H9 (cell line): ENCODE data around the gene FAM78A. TPM values are rescaled to one million over a fixed set of nuclear protein-coding genes. Genes with fewer than 3 reads are reported as not detected.

Experiments
- DNase-seq: peaks from one replicate; pipeline ENCODE4 v3.0.0-alpha.2; 2017
- H2AFZ ChIP-seq: one replicate; pipeline ENCODE4 v1.6.1; 2013; ENCODE audit warnings: mild to moderate bottlenecking, low read length, control low read depth, moderate library complexity
- H2AK5ac ChIP-seq: 2 replicates; pipeline ENCODE4 v1.6.1; 2013; ENCODE audit warnings: low read length, control low read depth, mixed read lengths; ENCODE audit not compliant: insufficient read length
- H2BK120ac ChIP-seq: one replicate; pipeline ENCODE4 v1.6.1; 2013; ENCODE audit warnings: low read depth, mild to moderate bottlenecking, low read length, control low read depth, inconsistent platforms; ENCODE audit not compliant: poor library complexity, severe bottlenecking
- H2BK12ac ChIP-seq: 2 replicates; pipeline ENCODE4 v1.6.1; 2013; ENCODE audit warnings: low read length, control low read depth, mixed read lengths, low read depth; ENCODE audit not compliant: insufficient read length
- H2BK15ac ChIP-seq: 2 replicates; pipeline ENCODE4 v1.6.1; 2013; ENCODE audit warnings: low read depth, low read length, control low read depth
- H2BK20ac ChIP-seq: one replicate; pipeline ENCODE4 v1.6.1; 2013; ENCODE audit warnings: low read depth, mild to moderate bottlenecking, low read length, control low read depth, inconsistent platforms; ENCODE audit not compliant: poor library complexity, severe bottlenecking
- H2BK5ac ChIP-seq: 2 replicates; pipeline ENCODE4 v1.6.1; 2013; ENCODE audit warnings: low read length, control low read depth, mixed read lengths; ENCODE audit not compliant: insufficient read length
- H3K14ac ChIP-seq: 2 replicates; pipeline ENCODE4 v1.6.1; 2013; ENCODE audit warnings: low read length, control low read depth; ENCODE audit not compliant: insufficient read depth
- H3K18ac ChIP-seq: 2 replicates; pipeline ENCODE4 v1.6.1; 2013; ENCODE audit warnings: low read depth, mild to moderate bottlenecking, mixed read lengths, low read length, control low read depth; ENCODE audit not compliant: insufficient read length
- H3K23ac ChIP-seq: 2 replicates; pipeline ENCODE4 v1.6.1; 2013; ENCODE audit warnings: low read length, control low read depth, mixed read lengths, low read depth; ENCODE audit not compliant: insufficient read length
- H3K23me2 ChIP-seq: 2 replicates; pipeline ENCODE4 v1.6.1; 2013; ENCODE audit warnings: low read depth, mild to moderate bottlenecking, mixed read lengths, low read length, control low read depth; ENCODE audit not compliant: insufficient read length, poor library complexity, severe bottlenecking
- H3K27ac ChIP-seq: 2 replicates; pipeline ENCODE4 v1.5.1; 2013; ENCODE audit warnings: low read length, control low read depth, mixed read lengths, low read depth; ENCODE audit not compliant: insufficient read length
- H3K27me3 ChIP-seq: 2 replicates; pipeline ENCODE4 v1.6.1; 2013; ENCODE audit warnings: low read length, control low read depth, inconsistent platforms; ENCODE audit not compliant: insufficient read depth
- H3K4ac ChIP-seq: 2 replicates; pipeline ENCODE4 v1.6.1; 2013; ENCODE audit warnings: low read depth, mild to moderate bottlenecking, control low read depth, inconsistent platforms, low read length, moderate library complexity
- H3K4me1 ChIP-seq: 2 replicates; pipeline ENCODE4 v1.6.1; 2013; ENCODE audit warnings: low read length, control low read depth, inconsistent platforms; ENCODE audit not compliant: insufficient read depth
- H3K4me2 ChIP-seq: 2 replicates; pipeline ENCODE4 v1.6.1; 2013; ENCODE audit warnings: low read length, control low read depth, mixed read lengths; ENCODE audit not compliant: insufficient read length, insufficient read depth
- H3K56ac ChIP-seq: 2 replicates; pipeline ENCODE4 v1.6.1; 2013; ENCODE audit warnings: low read depth, mild to moderate bottlenecking, mixed read lengths, low read length, control low read depth; ENCODE audit not compliant: insufficient read length
- H3K79me1 ChIP-seq: 2 replicates; pipeline ENCODE4 v1.6.1; 2013; ENCODE audit warnings: low read depth, mild to moderate bottlenecking, moderate library complexity, low read length, control low read depth, inconsistent platforms; ENCODE audit not compliant: insufficient read depth, poor library complexity, severe bottlenecking
- H3K79me2 ChIP-seq: 2 replicates; pipeline ENCODE4 v1.6.1; 2013; ENCODE audit warnings: low read length, control low read depth, inconsistent platforms; ENCODE audit not compliant: insufficient read depth
- H3K9ac ChIP-seq: 2 replicates; pipeline ENCODE4 v1.6.1; 2013; ENCODE audit warnings: low read length, control low read depth, mixed read lengths; ENCODE audit not compliant: insufficient read length; ENCODE audit errors: extremely low read depth
- H3K9me3 ChIP-seq: one replicate; pipeline ENCODE4 v1.6.1; 2013; ENCODE audit warnings: low read depth, low read length, inconsistent platforms; ENCODE audit not compliant: control insufficient read depth
- H3T11ph ChIP-seq: one replicate; pipeline ENCODE4 v1.6.1; 2013; ENCODE audit warnings: mild to moderate bottlenecking, low read length, control low read depth, inconsistent platforms
- H4K20me1 ChIP-seq: one replicate; pipeline ENCODE4 v1.6.1; 2013; ENCODE audit not compliant: control insufficient read depth, insufficient read length, insufficient read depth
- H4K5ac ChIP-seq: 2 replicates; pipeline ENCODE4 v1.6.1; 2013; ENCODE audit warnings: low read depth, mild to moderate bottlenecking, mixed read lengths, low read length, control low read depth; ENCODE audit not compliant: insufficient read length
- H4K8ac ChIP-seq: replicated peaks from 2 replicates; pipeline ENCODE4 v1.6.1; 2013; ENCODE audit warnings: low read length, control low read depth, mixed read lengths, low read depth; ENCODE audit not compliant: insufficient read length
- H4K91ac ChIP-seq: 2 replicates; pipeline ENCODE4 v1.6.1; 2013; ENCODE audit warnings: low read depth, mild to moderate bottlenecking, moderate library complexity, mixed read lengths, low read length, control low read depth; ENCODE audit not compliant: insufficient read length
- H3K27ac Mint-ChIP-seq, 3 experiments: 2 replicates in 2 of 3; 3 replicates in 1 of 3; pipeline ENCODE4 v1.8.0; 2020 to 2021; ENCODE audit warnings: mixed read lengths in 3 of 3, mild to moderate bottlenecking in 1 of 3, moderate library complexity in 1 of 3
- H3K27me3 Mint-ChIP-seq: 2 replicates; pipeline ENCODE4 v1.8.0; 2021; ENCODE audit warnings: low read depth, mild to moderate bottlenecking, moderate library complexity, mixed read lengths
- H3K36me3 Mint-ChIP-seq, 3 experiments: 2 replicates in 2 of 3; 3 replicates in 1 of 3; pipeline ENCODE4 v1.8.0; 2020 to 2021; ENCODE audit warnings: low read depth in 3 of 3, mixed read lengths in 3 of 3; ENCODE audit not compliant: insufficient read depth in 1 of 3
- H3K4me1 Mint-ChIP-seq, 2 experiments: 2 replicates each; pipeline ENCODE4 v1.8.0; 2020; ENCODE audit warnings: mixed read lengths in 2 of 2
- H3K4me3 Mint-ChIP-seq, 2 experiments: 2 replicates in 1 of 2; 3 replicates in 1 of 2; pipeline ENCODE4 v1.8.0; 2020 to 2021; ENCODE audit warnings: mild to moderate bottlenecking in 2 of 2, mixed read lengths in 2 of 2, moderate library complexity in 1 of 2
- H3K9me3 Mint-ChIP-seq, 2 experiments: 2 replicates in 1 of 2; 3 replicates in 1 of 2; pipeline ENCODE4 v1.8.0; 2020; ENCODE audit warnings: mild to moderate bottlenecking in 2 of 2, mixed read lengths in 2 of 2, moderate library complexity in 1 of 2
- CTCF ChIP-seq: fragments of 200-600 bp; sonication (generic); conservative IDR thresholded peaks from 3 replicates; pipeline ENCODE4 v1.8.0; 2021; ENCODE audit warnings: antibody characterized with exemption, mild to moderate bottlenecking
- WGBS: extraction: QIAGEN DNeasy Blood & Tissue Kit; methylation state at CpG from one replicate; pipeline ENCODE4 v1.1.7; 2013; ENCODE audit warnings: missing lambda C conversion rate, low lambda C conversion rate, mixed read lengths; ENCODE audit not compliant: insufficient read length; ENCODE audit errors: extremely low coverage; 5-methylcytosine and 5-hydroxymethylcytosine counted together
- total RNA-seq: library from RNA; stranded (reverse); gene quantifications from 2 replicates; pipeline ENCODE4 v1.2.1, GENCODE V29; 2021

FAM78A gene
- total RNA-seq, 1 experiment from 2014 or later = 1.9 TPM

- no peak overlapping the region for H2BK15ac ChIP-seq
- H4K8ac ChIP-seq = no peak overlapping the region
- H3K27me3 Mint-ChIP-seq = no peaks in the 10 kb centered on the region; the same call in 1 of the 2 replicates
- no peak overlapping the region for H3K56ac ChIP-seq
- peaks cover 11% of the 10 kb centered on the region for H3K4me1 ChIP-seq
- H3K14ac ChIP-seq = no peak overlapping the region
- no peak for DNase-seq
- no peak overlapping the region for H2BK5ac ChIP-seq
- H2BK120ac ChIP-seq = no peak overlapping the region
- no peak overlapping the region for H3T11ph ChIP-seq
- peaks cover 28 to 34% of the 10 kb centered on the region in 2 experiments for H3K4me1 Mint-ChIP-seq
- H3K4me3 Mint-ChIP-seq = no peak overlapping the region
- H2BK12ac ChIP-seq = no peak overlapping the region
- H3K23me2 ChIP-seq = no peaks in the 10 kb centered on the region
- no peak overlapping the region for H3K18ac ChIP-seq
- H4K5ac ChIP-seq = no peak overlapping the region
- no peak overlapping the region for H3K27ac ChIP-seq
- no peak overlapping the region for H3K4me2 ChIP-seq
- WGBS = no CpG with 5 or more reads among the region's 6 CpGs
- H2AK5ac ChIP-seq = no peak overlapping the region
- no peak overlapping the region for H2BK20ac ChIP-seq
- H4K91ac ChIP-seq = no peak overlapping the region
- no peaks in the 10 kb centered on the region for H3K79me2 ChIP-seq
- H3K23ac ChIP-seq = no peak overlapping the region
- no peaks in the 10 kb centered on the region for H3K27me3 ChIP-seq
- H3K9me3 Mint-ChIP-seq = no peaks in the 10 kb centered on the region
- H3K27ac Mint-ChIP-seq = peak overlapping the region in 1 of 3 experiments; percentile 25; a peak in 1 of 7 replicates
- H3K79me1 ChIP-seq = no peaks in the 10 kb centered on the region
- H3K36me3 Mint-ChIP-seq = peaks cover 2 to 26% (median 19%) of the 10 kb centered on the region in 3 experiments; a peak in 6 of 7 replicates
- no peak overlapping the region for H3K9ac ChIP-seq
- no peaks in the 10 kb centered on the region for H4K20me1 ChIP-seq
- H3K4ac ChIP-seq = no peak overlapping the region
- no peak for TF ChIP-seq CTCF
- no peak overlapping the region for H2AFZ ChIP-seq
- no peaks in the 10 kb centered on the region for H3K9me3 ChIP-seq
Measured at GRCh38 chr9:131222460-131222859, 53.9 kb downstream of the FAM78A start.
